Liver (tissue), 9 donors: Measurements from ENCODE around the gene MRPL58. TPM values are rescaled to one million over a fixed set of nuclear protein-coding genes. Genes with fewer than 3 reads are reported as not detected.

Source experiments
- DNase-seq: peaks from one replicate; pipeline ENCODE4 v3.0.0-alpha.2; 2017; ENCODE audit warnings: low spot score
- H3K27ac ChIP-seq, 2 donors: one replicate each; pipeline ENCODE4 v1.7.0; 2013; ENCODE audit warnings: inconsistent platforms in 2 of 2, low read length in 2 of 2, control low read depth in 1 of 2, low read depth in 1 of 2, mild to moderate bottlenecking in 1 of 2
- H3K27me3 ChIP-seq, 4 donors: one replicate each; pipeline versions ENCODE4 v1.6.1 to v1.7.0; 2013; ENCODE audit warnings: low read length in 3 of 4, inconsistent platforms in 1 of 4, mild to moderate bottlenecking in 1 of 4, moderate library complexity in 1 of 4; ENCODE audit not compliant: control insufficient read depth in 4 of 4, insufficient read depth in 4 of 4
- H3K36me3 ChIP-seq, 4 donors: one replicate each; pipeline versions ENCODE4 v1.6.1 to v1.7.0; 2013; ENCODE audit warnings: low read length in 3 of 4, mild to moderate bottlenecking in 3 of 4, low read depth in 1 of 4, moderate library complexity in 1 of 4; ENCODE audit not compliant: control insufficient read depth in 4 of 4, insufficient read depth in 3 of 4
- H3K4me1 ChIP-seq, 4 donors: one replicate each; pipeline versions ENCODE4 v1.6.1 to v1.7.0; 2013; ENCODE audit warnings: low read length in 3 of 4, mild to moderate bottlenecking in 3 of 4, moderate library complexity in 1 of 4; ENCODE audit not compliant: control insufficient read depth in 4 of 4, insufficient read depth in 4 of 4
- H3K4me3 ChIP-seq, 3 donors: one replicate each; pipeline versions ENCODE4 v1.6.1 to v1.7.0; 2013; ENCODE audit warnings: low read length in 3 of 3, control low read depth in 1 of 3, low read depth in 1 of 3, mild to moderate bottlenecking in 1 of 3
- H3K9ac ChIP-seq, 2 donors: one replicate each; pipeline ENCODE4 v1.7.0; 2013; ENCODE audit warnings: low read length in 2 of 2, mild to moderate bottlenecking in 2 of 2, moderate library complexity in 2 of 2, control low read depth in 1 of 2, low read depth in 1 of 2
- H3K9me3 ChIP-seq, 4 donors: one replicate each; pipeline versions ENCODE4 v1.6.1 to v1.7.0; 2013; ENCODE audit warnings: low read length in 3 of 4; ENCODE audit not compliant: control insufficient read depth in 4 of 4
- EGR1 ChIP-seq, 2 donors: IDR thresholded peaks; 2 replicates each; pipeline ENCODE4 v1.6.1; 2016 to 2018; ENCODE audit warnings: antibody characterized with exemption in 2 of 2, low read depth in 2 of 2
- FOXA1 ChIP-seq: IDR thresholded peaks from 2 replicates; pipeline ENCODE4 v1.6.1; 2016; ENCODE audit warnings: antibody characterized with exemption
- FOXA2 ChIP-seq: IDR thresholded peaks from 2 replicates; pipeline ENCODE4 v1.6.1; 2016; ENCODE audit warnings: antibody characterized with exemption
- GABPA ChIP-seq, 2 donors: IDR thresholded peaks in 1 of 2; conservative IDR thresholded peaks in 1 of 2; 2 replicates each; pipeline ENCODE4 v1.6.1; 2016; ENCODE audit warnings: antibody characterized with exemption in 2 of 2, mild to moderate bottlenecking in 1 of 2, moderate library complexity in 1 of 2
- HNF4G ChIP-seq: IDR thresholded peaks from 2 replicates; pipeline ENCODE4 v1.6.1; 2016; ENCODE audit warnings: antibody characterized with exemption
- JUND ChIP-seq, 2 donors: IDR thresholded peaks; 2 replicates each; pipeline ENCODE4 v1.6.1; 2016; ENCODE audit warnings: antibody characterized with exemption in 2 of 2
- MAX ChIP-seq: IDR thresholded peaks from 2 replicates; pipeline ENCODE4 v1.6.1; 2016; ENCODE audit warnings: antibody characterized with exemption
- NR2F2 ChIP-seq: IDR thresholded peaks from 2 replicates; pipeline ENCODE4 v1.6.1; 2016; ENCODE audit warnings: antibody characterized with exemption
- RAD21 ChIP-seq, 2 donors: IDR thresholded peaks; 2 replicates each; pipeline ENCODE4 v1.6.1; 2016; ENCODE audit warnings: antibody characterized with exemption in 2 of 2, mild to moderate bottlenecking in 2 of 2
- REST ChIP-seq: IDR thresholded peaks from 2 replicates; pipeline ENCODE4 v1.6.1; 2016; ENCODE audit warnings: antibody characterized with exemption, mild to moderate bottlenecking
- RXRA ChIP-seq, 2 donors: IDR thresholded peaks; 2 replicates each; pipeline ENCODE4 v1.6.1; 2017 to 2018; ENCODE audit warnings: antibody characterized with exemption in 2 of 2, mild to moderate bottlenecking in 1 of 2
- SP1 ChIP-seq: IDR thresholded peaks from 2 replicates; pipeline ENCODE4 v1.6.1; 2018; ENCODE audit warnings: antibody characterized with exemption, mild to moderate bottlenecking
- YY1 ChIP-seq: IDR thresholded peaks from 2 replicates; pipeline ENCODE4 v1.6.1; 2016; ENCODE audit warnings: antibody characterized with exemption, mild to moderate bottlenecking
- WGBS: extraction: QIAGEN DNeasy Blood & Tissue Kit; methylation state at CpG from one replicate; pipeline ENCODE4 v1.1.7; 2013; 5-methylcytosine and 5-hydroxymethylcytosine counted together
- polyA plus RNA-seq, 2 donors: library from polyadenylated mRNA; stranded (reverse) in 1 of 2; unstranded in 1 of 2; fragments of 200-250 nt in 1 of 2; fragments of >200 nt in 1 of 2; fragmentation: Nextera tagmentation in 1 of 2; extraction: Ambion mirVana in 1 of 2; gene quantifications; one replicate each; pipeline versions ENCODE4 v1.2.1 to v1.2.3, GENCODE V29; 2013 to 2015
- total RNA-seq, 2 donors: library from RNA; depleted of rRNA; stranded (reverse); fragments of >200 nt; gene quantifications; one replicate each; pipeline ENCODE4 v1.2.3, GENCODE V29; 2014
- TF ChIP-seq, protein P1 (sequence below): IDR thresholded peaks from 2 replicates; pipeline ENCODE4 v1.6.1; 2016; ENCODE audit warnings: antibody characterized with exemption
- TF ChIP-seq, protein P2 (sequence below): IDR thresholded peaks from 2 replicates; pipeline ENCODE4 v1.6.1; 2016; ENCODE audit warnings: antibody characterized with exemption
- donor health status: healthy.
- donor health status: healthy.
- donor health status: healthy.
- donor health status: healthy.
- donor health status: healthy.

Gene MRPL58
- total and polyA plus RNA-seq, 4 donors = 20.5 to 47.0 (median 33.4) TPM

DNA sequence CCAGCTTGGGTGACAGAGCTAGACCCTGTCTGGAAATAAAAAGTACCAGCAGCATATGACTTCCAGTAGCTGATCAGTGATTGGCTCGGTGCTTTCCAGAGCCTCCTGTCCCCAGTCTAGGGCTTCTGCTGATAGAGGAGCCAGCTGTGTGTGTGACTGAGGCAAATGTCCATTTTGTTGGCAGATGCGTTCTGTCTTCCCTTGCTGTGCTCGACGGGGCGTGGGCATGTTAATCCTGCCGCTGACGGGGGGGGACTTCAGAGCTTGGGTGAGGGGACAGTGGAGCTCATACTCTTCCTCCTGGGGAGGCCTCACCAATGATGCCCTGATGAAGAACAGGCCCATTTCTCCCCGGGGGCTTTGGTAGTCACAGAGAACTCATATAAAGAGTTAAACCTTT, 49.1 kb downstream of the MRPL58 start:
- no peak for DNase-seq
- Histone ChIP-seq H3K4me1 (peaks cover 0 to 11% (median 5%) of the 10 kb centered on the region in 4 donors), H3K9me3 (no peaks in the 10 kb centered on the region), H3K27me3 (no peaks in the 10 kb centered on the region), H3K27ac (no peak overlapping the region), H3K4me3 (no peak overlapping the region), H3K9ac (no peak overlapping the region), H3K36me3 (peaks cover 13 to 30% (median 19%) of the 10 kb centered on the region in 4 donors)
- 93% methylated on average over 8 of the region's 8 CpGs for WGBS
- TF ChIP-seq, protein P1, sequence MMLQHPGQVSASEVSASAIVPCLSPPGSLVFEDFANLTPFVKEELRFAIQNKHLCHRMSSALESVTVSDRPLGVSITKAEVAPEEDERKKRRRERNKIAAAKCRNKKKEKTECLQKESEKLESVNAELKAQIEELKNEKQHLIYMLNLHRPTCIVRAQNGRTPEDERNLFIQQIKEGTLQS = no peak
- no peak for TF ChIP-seq JUND (IDR thresholded peaks at IDR 0.05)
- no peak for TF ChIP-seq FOXA1

DNA sequence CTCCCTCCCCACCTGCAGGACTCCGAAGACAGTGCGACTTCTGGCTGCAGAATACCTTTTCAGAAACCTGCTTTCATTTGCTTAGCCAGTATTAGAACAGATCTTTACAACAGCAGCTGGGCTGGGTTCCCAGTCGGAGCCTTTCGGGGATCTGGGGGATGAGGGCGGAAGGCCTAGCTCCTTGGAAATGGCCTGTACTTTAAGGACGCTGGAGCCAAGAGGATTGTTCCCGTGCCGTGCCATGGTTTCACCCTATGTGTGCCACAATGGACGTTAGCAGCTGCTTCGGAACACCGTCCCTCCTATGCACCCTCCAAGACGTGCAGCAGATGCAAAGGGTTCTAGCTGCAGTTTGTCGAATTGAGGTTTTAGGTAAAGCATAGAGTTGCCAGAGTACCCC, 50.7 kb downstream of the MRPL58 start:
- 95% methylated on average over 13 of the region's 13 CpGs for WGBS
- Histone ChIP-seq H3K27ac (no peak overlapping the region), H3K9me3 (no peaks in the 10 kb centered on the region), H3K27me3 (no peaks in the 10 kb centered on the region), H3K36me3 (peaks cover 11 to 29% (median 19%) of the 10 kb centered on the region in 4 donors), H3K4me3 (no peak overlapping the region), H3K9ac (no peak overlapping the region), H3K4me1 (peaks cover 0 to 11% (median 5%) of the 10 kb centered on the region in 4 donors)
- TF ChIP-seq HNF4G (no peak), REST (no peak), FOXA2 (no peak), NR2F2 (no peak), FOXA1 (no peak), MAX (no peak), RAD21 (IDR thresholded peaks at IDR 0.05) (no peak), JUND (IDR thresholded peaks at IDR 0.05) (no peak), RXRA (IDR thresholded peaks at IDR 0.05) (no peak), SP1 (no peak)
- TF ChIP-seq, protein P2, sequence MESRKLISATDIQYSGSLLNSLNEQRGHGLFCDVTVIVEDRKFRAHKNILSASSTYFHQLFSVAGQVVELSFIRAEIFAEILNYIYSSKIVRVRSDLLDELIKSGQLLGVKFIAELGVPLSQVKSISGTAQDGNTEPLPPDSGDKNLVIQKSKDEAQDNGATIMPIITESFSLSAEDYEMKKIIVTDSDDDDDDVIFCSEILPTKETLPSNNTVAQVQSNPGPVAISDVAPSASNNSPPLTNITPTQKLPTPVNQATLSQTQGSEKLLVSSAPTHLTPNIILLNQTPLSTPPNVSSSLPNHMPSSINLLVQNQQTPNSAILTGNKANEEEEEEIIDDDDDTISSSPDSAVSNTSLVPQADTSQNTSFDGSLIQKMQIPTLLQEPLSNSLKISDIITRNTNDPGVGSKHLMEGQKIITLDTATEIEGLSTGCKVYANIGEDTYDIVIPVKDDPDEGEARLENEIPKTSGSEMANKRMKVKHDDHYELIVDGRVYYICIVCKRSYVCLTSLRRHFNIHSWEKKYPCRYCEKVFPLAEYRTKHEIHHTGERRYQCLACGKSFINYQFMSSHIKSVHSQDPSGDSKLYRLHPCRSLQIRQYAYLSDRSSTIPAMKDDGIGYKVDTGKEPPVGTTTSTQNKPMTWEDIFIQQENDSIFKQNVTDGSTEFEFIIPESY = no peak
- DNase-seq = no peak

DNA sequence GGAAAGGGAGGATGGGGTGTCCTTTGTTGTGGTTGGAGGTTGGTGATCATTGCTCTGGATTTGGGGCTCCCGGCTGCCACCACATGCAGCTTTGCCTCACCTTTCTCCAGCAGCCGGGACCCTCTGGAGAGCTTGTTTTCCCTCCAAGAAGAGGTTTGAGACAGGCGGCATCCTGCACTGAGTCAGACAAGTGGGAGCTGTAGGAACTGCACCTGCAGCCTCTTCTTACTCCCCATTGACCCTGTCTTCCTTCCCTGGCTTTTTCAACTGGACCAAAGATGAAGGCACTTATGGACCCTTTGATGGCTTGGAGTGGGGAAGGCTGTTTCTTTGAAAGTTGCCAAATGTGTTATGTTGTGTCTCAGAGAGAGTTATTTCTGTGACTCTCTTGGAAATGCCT, 51.2 kb downstream of the MRPL58 start:
- no peak for DNase-seq
- no peak overlapping the region for H3K27ac ChIP-seq
- no peaks in the 10 kb centered on the region for H3K27me3 ChIP-seq
- H3K36me3 ChIP-seq = peaks cover 11 to 29% (median 19%) of the 10 kb centered on the region in 4 donors
- 95% methylated on average over 3 of the region's 3 CpGs for WGBS
- TF ChIP-seq MAX = no peak
- TF ChIP-seq, protein P2 = no peak
- TF ChIP-seq FOXA2 = no peak
- no peak for TF ChIP-seq SP1
- TF ChIP-seq EGR1 (IDR thresholded peaks at IDR 0.05; ENCODE audit: low read depth in 2 of 2) = no peak
- no peak for TF ChIP-seq YY1
- TF ChIP-seq GABPA (IDR thresholded peaks at IDR 0.05 in 1 of 2, conservative IDR thresholded peaks at IDR 0.05 in 1 of 2) = no peak
- H3K9me3 ChIP-seq = no peaks in the 10 kb centered on the region
- H3K9ac ChIP-seq = no peak overlapping the region
- no peak overlapping the region for H3K4me3 ChIP-seq
- H3K4me1 ChIP-seq = peaks cover 0 to 11% (median 5%) of the 10 kb centered on the region in 4 donors
